Esophagus (tissue), 2 donors: ENCODE measurements around the gene GATM. TPM values are rescaled to one million over a fixed set of nuclear protein-coding genes. Genes with fewer than 3 reads are reported as not detected.

Experiments used
- H3K27ac ChIP-seq, 2 donors: one replicate each; pipeline ENCODE4 v1.5.1; 2013; ENCODE audit warnings: low read depth in 2 of 2, mild to moderate bottlenecking in 2 of 2, inconsistent platforms in 1 of 2, low read length in 1 of 2, moderate library complexity in 1 of 2
- H3K27me3 ChIP-seq, 2 donors: one replicate each; pipeline ENCODE4 v1.6.1; 2013; ENCODE audit warnings: low read length in 2 of 2, control low read depth in 1 of 2, mild to moderate bottlenecking in 1 of 2; ENCODE audit not compliant: insufficient read depth in 2 of 2, control insufficient read depth in 1 of 2
- H3K36me3 ChIP-seq, 2 donors: one replicate each; pipeline ENCODE4 v1.6.1; 2013; ENCODE audit warnings: low read length in 1 of 2; ENCODE audit not compliant: control insufficient read depth in 2 of 2, insufficient read depth in 2 of 2
- H3K4me1 ChIP-seq, 2 donors: one replicate each; pipeline ENCODE4 v1.6.1; 2013; ENCODE audit warnings: low read length in 1 of 2; ENCODE audit not compliant: control insufficient read depth in 2 of 2, insufficient read depth in 2 of 2
- H3K4me3 ChIP-seq, 2 donors: one replicate each; pipeline ENCODE4 v1.5.1; 2013; ENCODE audit warnings: low read length in 2 of 2, mild to moderate bottlenecking in 2 of 2, low read depth in 1 of 2, moderate library complexity in 1 of 2
- H3K9me3 ChIP-seq, 2 donors: one replicate each; pipeline ENCODE4 v1.6.1; 2013; ENCODE audit warnings: mild to moderate bottlenecking in 2 of 2, low read depth in 1 of 2, low read length in 1 of 2, moderate library complexity in 1 of 2; ENCODE audit not compliant: control insufficient read depth in 2 of 2, insufficient read depth in 1 of 2
- WGBS, 2 donors: extraction: QIAGEN DNeasy Blood & Tissue Kit; methylation state at CpG; one replicate each; pipeline ENCODE4 v1.1.7; 2013; 5-methylcytosine and 5-hydroxymethylcytosine counted together
- polyA plus RNA-seq, 2 donors: library from polyadenylated mRNA; stranded (reverse); fragments of 200-250 nt; gene quantifications; one replicate each; pipeline ENCODE4 v1.2.3, GENCODE V29; 2013
- donor health status: healthy with polysubstance abuse.
- donor health status: Bipolar disorder and iron deficiency.

Gene GATM
- polyA plus RNA-seq, 2 donors, result 12.5 to 15.7 TPM

DNA sequence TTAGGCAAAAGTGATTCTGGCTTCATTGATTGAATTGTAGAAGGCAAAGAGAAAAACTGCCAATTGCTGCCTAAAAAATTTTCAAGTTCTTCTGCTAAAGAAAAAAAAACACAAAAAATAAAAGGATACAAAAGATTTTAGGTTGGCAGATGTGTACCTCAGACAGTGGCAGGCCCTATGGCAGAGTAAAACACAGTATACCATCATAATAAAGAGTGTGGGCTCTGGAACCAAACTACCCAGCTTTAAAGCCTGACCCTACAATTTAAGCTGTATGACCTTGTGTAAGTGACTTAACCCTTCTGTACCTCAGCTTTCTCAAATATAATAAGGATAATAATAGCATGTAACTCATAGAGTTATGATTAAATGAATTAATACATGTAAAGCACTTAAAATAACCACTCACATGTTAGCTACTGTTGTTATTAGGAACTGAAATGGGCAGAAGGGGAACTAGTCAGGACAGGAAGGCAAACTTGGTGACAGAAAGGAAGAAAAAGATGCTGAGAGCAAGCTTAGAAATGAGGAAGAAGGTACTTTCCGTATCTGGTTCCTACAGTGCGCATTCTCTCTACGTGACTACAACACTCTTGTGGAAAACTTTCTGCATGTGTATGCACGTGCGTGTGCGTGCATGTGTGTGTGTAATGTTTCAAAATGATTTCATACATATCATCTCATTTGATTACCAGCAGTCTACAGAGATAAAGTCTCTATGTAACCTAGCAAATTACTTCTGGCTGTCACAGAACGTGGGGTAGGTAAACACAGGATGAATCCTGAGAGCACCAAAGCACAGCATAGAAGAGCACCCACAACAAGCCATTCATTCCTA lies 13.6 kb upstream of the GATM start:
- Histone ChIP-seq H3K36me3 (no peaks in the 10 kb centered on the region), H3K4me1 (no peaks in the 10 kb centered on the region), H3K4me3 (no peak overlapping the region), H3K27me3 (no peaks in the 10 kb centered on the region), H3K27ac (no peak overlapping the region), H3K9me3 (no peaks in the 10 kb centered on the region)
- WGBS, 2 donors, result 49 to 60% methylated on average over 7 of the region's 7 CpGs

DNA sequence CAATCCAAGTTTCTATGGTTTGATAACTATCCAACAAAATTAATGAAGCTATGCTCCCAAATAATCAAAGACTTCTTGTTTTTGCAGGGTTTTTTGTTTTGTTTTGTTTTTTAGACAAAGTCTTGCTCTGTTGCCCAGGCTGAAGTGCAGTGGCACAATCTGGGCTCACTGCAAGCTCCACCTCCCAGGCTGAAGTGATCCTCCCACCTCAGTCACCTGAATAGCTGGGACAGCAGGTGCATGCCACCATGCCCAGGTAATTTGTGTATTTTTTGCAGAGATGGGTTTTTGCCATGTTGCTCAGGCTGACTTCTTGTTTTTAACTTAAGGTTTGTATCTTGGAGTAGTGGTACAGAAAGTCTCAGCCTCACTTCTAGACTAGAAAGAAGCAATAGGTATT lies 11.0 kb upstream of the GATM start:
- Histone ChIP-seq H3K4me1 (peaks cover 0 to 2% of the 10 kb centered on the region in 2 donors), H3K9me3 (no peaks in the 10 kb centered on the region), H3K36me3 (no peaks in the 10 kb centered on the region), H3K4me3 (no peak overlapping the region), H3K27ac (no peak overlapping the region), H3K27me3 (no peaks in the 10 kb centered on the region)

DNA sequence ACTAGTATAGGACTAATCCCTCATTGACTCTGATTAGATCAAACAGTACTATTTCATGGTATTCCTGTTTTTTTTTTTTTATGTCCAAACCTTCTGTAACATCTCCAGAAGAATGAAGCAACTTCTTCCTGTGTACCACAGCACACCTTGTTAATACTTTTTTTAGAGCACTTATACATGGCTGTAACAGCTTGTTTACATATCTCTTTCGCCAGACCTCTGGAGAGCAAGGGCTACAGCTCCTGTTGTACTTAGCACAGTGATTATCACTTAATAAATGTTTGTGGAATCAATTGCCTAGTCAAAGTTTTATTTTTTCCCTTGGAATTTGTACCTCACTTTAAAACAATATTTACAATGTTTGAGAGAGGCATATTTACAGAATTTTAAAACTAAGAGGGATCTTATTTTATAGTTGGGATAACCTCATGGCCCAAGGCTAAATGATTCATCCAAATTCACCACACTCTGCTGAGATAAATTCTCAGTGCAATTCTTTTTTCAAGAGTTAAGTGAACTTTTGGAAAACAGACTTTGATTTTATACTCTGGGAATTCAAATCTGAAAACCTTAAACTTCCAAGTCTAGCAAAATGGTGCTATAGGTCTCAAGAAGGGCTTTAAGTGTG lies 9.2 kb upstream of the GATM start:
- Histone ChIP-seq H3K9me3 (no peaks in the 10 kb centered on the region), H3K36me3 (no peaks in the 10 kb centered on the region), H3K27ac (no peak overlapping the region), H3K4me3 (no peak overlapping the region), H3K4me1 (peaks cover 0 to 2% of the 10 kb centered on the region in 2 donors), H3K27me3 (no peaks in the 10 kb centered on the region)
- 25 to 34% methylated on average over 1 of the region's 1 CpG for WGBS, 2 donors

DNA sequence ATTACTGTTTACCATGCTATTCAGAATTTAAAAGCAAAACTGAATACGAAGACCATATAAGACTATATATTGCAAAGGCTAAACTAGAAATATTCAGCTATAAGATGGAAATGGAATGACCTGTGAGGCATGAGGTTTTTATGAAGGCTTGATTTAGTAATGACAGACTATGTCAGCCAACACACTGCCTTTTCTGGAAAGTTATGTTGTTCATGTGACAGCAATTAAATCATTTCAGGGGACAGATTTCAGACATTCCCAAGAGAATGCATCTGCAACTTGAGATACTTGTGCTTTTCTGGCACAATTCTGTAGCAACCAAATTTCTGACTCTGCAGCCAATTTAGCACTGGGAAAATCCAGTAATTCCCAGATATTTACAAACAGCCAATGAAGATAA lies 8.6 kb upstream of the GATM start:
- peaks cover 0 to 2% of the 10 kb centered on the region in 2 donors for H3K4me1 ChIP-seq
- H3K4me3 ChIP-seq, result no peak overlapping the region
- WGBS, 2 donors, result 70 to 75% methylated on average over 1 of the region's 1 CpG
- no peaks in the 10 kb centered on the region for H3K27me3 ChIP-seq
- H3K27ac ChIP-seq, result no peak overlapping the region
- H3K9me3 ChIP-seq, result no peaks in the 10 kb centered on the region
- no peaks in the 10 kb centered on the region for H3K36me3 ChIP-seq

DNA sequence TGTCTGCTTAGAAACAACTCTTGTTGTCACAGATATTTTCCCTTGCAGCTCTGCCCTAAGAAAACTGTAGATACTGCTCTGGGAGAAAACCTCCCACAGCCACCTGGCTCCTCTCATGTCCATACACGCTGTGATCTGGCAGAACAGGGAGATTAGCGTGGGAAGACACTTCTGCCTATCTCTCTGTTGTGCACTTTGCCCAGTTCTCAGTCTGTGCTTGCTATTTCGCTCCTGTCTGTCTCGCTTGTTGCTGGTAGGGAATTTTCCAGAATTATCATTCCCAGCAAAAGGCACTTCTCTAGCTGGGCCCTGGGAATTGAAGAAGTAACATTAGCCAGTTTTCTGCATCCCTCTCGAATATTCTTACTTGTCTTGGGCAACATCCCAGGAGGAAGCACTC lies 8.1 kb upstream of the GATM start:
- Histone ChIP-seq H3K36me3 (no peaks in the 10 kb centered on the region), H3K27ac (peak overlapping the region in 1 of 2 donors; percentile 31)
- 30 to 33% methylated on average over 5 of the region's 5 CpGs for WGBS, 2 donors

DNA sequence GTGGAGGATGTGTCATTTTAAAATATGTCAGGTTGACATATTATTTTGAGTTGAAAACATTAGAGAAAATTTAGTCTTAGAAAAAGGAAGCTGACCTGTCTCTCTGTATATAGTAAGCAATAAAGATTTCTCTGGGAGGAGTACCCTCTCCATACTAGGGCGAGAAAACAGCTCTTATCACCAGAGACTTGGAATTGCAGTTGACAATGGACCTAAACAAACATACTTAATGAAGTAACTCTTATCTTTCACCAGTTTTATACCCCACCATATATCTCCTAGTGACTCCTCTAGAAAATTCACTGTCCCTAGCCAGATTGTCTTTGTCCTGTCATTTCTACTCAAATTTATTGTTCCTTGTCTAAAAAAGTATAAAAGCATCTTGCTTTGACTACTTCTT lies 7.2 kb upstream of the GATM start:
- WGBS, 2 donors, result 50 to 64% methylated on average over 1 of the region's 1 CpG
- Histone ChIP-seq H3K4me1 (peaks cover 0 to 2% of the 10 kb centered on the region in 2 donors), H3K36me3 (no peaks in the 10 kb centered on the region), H3K4me3 (no peak overlapping the region), H3K9me3 (no peaks in the 10 kb centered on the region), H3K27ac (no peak overlapping the region), H3K27me3 (no peaks in the 10 kb centered on the region)

More for the DNA sequence above, 8.1 kb upstream of the GATM start:
- Histone ChIP-seq H3K9me3 (no peaks in the 10 kb centered on the region), H3K27me3 (no peaks in the 10 kb centered on the region), H3K4me1 (peaks cover 0 to 2% of the 10 kb centered on the region in 2 donors), H3K4me3 (no peak overlapping the region)

DNA sequence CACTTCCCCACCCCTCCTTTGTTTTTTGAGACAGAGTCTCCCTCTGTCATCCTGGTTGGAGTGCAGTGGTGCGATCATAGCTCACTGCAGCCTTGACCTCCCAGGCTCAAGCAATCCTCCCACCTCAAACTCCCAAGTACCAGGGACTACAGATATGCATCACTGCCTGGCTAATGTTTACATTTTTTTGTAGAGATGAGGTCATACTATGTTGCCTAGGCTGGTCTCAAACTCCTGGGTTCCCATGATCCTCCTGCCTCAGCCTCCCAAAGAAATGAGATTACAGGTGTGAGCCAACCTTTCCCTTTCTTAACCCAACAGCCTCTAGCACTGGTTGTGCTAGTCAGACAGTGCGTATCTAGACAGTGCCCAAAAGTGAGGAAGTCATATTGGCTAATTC lies 6.4 kb upstream of the GATM start:
- no peak overlapping the region for H3K27ac ChIP-seq
- no peaks in the 10 kb centered on the region for H3K36me3 ChIP-seq

DNA sequence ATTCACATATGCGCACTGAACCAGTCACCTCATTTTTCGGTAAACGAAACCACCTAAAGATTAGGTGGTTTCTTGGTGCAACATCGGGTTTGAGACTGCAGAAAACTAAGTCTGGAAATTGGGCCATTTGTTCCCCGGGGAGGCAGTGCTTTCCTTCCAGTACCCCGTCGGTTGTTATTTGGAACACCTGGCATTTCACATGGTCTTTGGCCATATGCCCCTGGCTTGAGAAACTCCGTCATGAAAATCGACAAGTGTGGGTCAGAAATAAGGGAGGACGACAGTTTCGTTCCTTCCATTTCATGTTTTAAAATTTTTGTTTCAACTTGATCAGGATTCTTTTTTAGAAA lies 544 bp upstream of the GATM start:
- WGBS, 2 donors, result 41 to 45% methylated on average over 11 of the region's 11 CpGs
- H3K4me3 ChIP-seq, result peak overlapping the region; percentile 66 to 70
- no peaks in the 10 kb centered on the region for H3K9me3 ChIP-seq
- peak overlapping the region; percentile 50 to 74 for H3K27ac ChIP-seq
- no peaks in the 10 kb centered on the region for H3K36me3 ChIP-seq
- H3K4me1 ChIP-seq, result peaks cover 0 to 3% of the 10 kb centered on the region in 2 donors
- H3K27me3 ChIP-seq, result no peaks in the 10 kb centered on the region

More for the DNA sequence above, 6.4 kb upstream of the GATM start:
- Histone ChIP-seq H3K4me3 (no peak overlapping the region), H3K27me3 (no peaks in the 10 kb centered on the region), H3K9me3 (no peaks in the 10 kb centered on the region), H3K4me1 (peaks cover 0 to 2% of the 10 kb centered on the region in 2 donors)
- WGBS, 2 donors, result 84 to 90% methylated on average over 2 of the region's 2 CpGs

DNA sequence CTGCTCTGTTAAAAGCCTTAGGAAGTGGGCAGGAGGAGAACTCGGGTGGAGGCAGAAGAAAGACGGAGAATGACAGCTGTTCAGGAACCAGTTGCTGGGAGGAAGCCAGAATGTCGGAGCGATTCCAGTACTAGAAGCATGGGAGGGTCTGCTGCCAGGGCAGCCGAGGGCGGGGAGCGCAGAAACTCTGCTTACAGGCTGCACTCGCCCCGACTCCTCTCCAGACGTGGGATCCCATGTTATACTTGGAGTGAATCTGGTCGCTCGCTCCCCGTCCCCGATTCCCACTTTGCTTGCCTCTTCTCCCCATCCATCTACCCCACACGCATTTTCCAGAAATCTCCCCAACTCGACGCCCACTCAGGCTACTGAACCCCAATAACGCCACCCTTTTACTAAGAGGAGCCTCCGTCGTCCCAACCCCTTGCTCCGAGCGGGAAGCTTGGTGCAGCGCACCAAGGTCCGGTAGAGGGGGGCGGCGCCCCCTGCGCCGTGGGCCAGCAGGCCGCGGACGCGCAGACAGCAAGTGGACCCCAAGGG lies 665 bp downstream of the GATM start:
- 2 to 4% methylated on average over 32 of the region's 32 CpGs for WGBS, 2 donors
- Histone ChIP-seq H3K4me1 (peaks cover 0 to 3% of the 10 kb centered on the region in 2 donors), H3K27ac (peak overlapping the region; percentile 50 to 74), H3K9me3 (no peaks in the 10 kb centered on the region), H3K36me3 (no peaks in the 10 kb centered on the region), H3K4me3 (peak overlapping the region; percentile 66 to 70), H3K27me3 (no peaks in the 10 kb centered on the region)
